Measurements from ENCODE around the gene TRIM56. TPM values are rescaled to one million over a fixed set of nuclear protein-coding genes. Genes with fewer than 3 reads are reported as not detected.

Gene TRIM56
- total and polyA plus RNA-seq, 9 of the 15 experiments (the other 6 are each of a cell fraction or from before 2014, with no cell fraction given), result 2.0 to 29.7 (median 11.6) TPM

DNA sequence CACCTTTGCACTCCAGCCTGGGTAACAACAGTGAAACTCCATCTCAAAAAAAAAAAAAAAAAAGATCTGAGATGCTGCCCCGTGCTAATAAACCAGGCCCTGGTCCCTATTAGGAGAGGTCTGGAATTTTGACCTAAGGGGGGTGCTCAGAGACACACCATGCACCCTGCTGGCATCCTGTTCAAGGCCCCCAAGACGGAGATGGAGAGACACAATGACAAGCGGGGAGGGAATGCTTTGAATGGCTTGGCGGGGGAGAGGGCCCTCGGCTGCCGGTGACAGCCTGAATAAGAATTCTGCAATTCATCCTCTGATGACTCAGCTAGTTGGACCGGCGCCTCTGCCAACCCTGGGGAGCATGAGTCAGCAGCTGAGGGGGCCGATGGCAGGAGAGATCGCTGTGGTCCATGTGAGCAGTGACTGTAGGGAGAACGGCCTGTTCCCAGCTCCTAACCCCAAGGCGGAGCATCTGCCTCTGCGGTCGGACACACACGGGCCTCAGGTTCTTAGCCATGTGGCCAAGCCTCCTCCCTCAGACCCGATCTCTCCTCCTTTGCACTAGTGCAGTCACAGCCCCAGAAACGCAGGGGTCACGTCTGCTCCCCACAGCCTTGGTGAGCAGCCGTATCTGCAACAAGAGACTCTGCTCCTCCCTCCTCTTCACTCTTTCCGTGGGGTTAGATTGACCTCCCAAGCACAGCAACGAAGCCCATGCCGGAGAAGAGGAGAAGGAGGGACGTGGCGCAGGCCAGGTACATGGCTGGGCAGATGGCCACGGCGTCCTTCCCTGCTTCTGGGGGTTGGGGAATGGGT is 14.9 kb downstream of the TRIM56 start (continued):
- TF ChIP-seq ZBTB1 (CRISPR knock-in tag; IDR thresholded peaks at IDR 0.05; ENCODE audit: borderline replicate concordance, low read depth) (no peak), PML (IDR thresholded peaks at IDR 0.05; ENCODE audit: low read length) (no peak; the same call in 1 of the 2 replicates), ELF4 (CRISPR knock-in tag; IDR thresholded peaks at IDR 0.05) (peak; percentile 57), BRD4 (IDR thresholded peaks at IDR 0.05) (0 out of 2 replicates have a peak, but pooled peaks have one; percentile 27), CCAR2 (IDR thresholded peaks at IDR 0.05; ENCODE audit: low read depth, low read length) (no peak), ZNF79 (CRISPR knock-in tag; IDR thresholded peaks at IDR 0.05; ENCODE audit: low read depth) (no peak), ZNF586 (CRISPR knock-in tag; conservative IDR thresholded peaks at IDR 0.05) (no peak), ESRRA (IDR thresholded peaks at IDR 0.05; ENCODE audit: borderline replicate concordance, low read depth) (peak; percentile 70; the same call in 1 of the 2 replicates), ZNF431 (CRISPR knock-in tag; IDR thresholded peaks at IDR 0.05) (no peak), NFIX (CRISPR knock-in tag; IDR thresholded peaks at IDR 0.05; ENCODE audit: low read depth) (no peak), CBX3 (IDR thresholded peaks at IDR 0.05; ENCODE audit: borderline replicate concordance in 1 of 2, low read length in 2 of 2) (peak in 1 of 2 experiments; percentile 72; a peak in 1 of 3 replicates), ZNF354B (CRISPR knock-in tag; IDR thresholded peaks at IDR 0.05) (no peak), BMI1 (IDR thresholded peaks at IDR 0.05; ENCODE audit: low read length) (no peak), ZNF584 (CRISPR knock-in tag; IDR thresholded peaks at IDR 0.05; ENCODE audit: low read depth) (peak; percentile 48; the same call in 1 of the 2 replicates)
- TF ChIP-seq, protein P1, sequence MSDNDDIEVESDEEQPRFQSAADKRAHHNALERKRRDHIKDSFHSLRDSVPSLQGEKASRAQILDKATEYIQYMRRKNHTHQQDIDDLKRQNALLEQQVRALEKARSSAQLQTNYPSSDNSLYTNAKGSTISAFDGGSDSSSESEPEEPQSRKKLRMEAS (CRISPR knock-in tag; IDR thresholded peaks at IDR 0.05), result peak; percentile 96
- TF ChIP-seq, protein P2, sequence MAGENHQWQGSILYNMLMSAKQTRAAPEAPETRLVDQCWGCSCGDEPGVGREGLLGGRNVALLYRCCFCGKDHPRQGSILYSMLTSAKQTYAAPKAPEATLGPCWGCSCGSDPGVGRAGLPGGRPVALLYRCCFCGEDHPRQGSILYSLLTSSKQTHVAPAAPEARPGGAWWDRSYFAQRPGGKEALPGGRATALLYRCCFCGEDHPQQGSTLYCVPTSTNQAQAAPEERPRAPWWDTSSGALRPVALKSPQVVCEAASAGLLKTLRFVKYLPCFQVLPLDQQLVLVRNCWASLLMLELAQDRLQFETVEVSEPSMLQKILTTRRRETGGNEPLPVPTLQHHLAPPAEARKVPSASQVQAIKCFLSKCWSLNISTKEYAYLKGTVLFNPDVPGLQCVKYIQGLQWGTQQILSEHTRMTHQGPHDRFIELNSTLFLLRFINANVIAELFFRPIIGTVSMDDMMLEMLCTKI (IDR thresholded peaks at IDR 0.05; ENCODE audit: partially characterized antibody), result no peak
- TF ChIP-seq, protein P3, sequence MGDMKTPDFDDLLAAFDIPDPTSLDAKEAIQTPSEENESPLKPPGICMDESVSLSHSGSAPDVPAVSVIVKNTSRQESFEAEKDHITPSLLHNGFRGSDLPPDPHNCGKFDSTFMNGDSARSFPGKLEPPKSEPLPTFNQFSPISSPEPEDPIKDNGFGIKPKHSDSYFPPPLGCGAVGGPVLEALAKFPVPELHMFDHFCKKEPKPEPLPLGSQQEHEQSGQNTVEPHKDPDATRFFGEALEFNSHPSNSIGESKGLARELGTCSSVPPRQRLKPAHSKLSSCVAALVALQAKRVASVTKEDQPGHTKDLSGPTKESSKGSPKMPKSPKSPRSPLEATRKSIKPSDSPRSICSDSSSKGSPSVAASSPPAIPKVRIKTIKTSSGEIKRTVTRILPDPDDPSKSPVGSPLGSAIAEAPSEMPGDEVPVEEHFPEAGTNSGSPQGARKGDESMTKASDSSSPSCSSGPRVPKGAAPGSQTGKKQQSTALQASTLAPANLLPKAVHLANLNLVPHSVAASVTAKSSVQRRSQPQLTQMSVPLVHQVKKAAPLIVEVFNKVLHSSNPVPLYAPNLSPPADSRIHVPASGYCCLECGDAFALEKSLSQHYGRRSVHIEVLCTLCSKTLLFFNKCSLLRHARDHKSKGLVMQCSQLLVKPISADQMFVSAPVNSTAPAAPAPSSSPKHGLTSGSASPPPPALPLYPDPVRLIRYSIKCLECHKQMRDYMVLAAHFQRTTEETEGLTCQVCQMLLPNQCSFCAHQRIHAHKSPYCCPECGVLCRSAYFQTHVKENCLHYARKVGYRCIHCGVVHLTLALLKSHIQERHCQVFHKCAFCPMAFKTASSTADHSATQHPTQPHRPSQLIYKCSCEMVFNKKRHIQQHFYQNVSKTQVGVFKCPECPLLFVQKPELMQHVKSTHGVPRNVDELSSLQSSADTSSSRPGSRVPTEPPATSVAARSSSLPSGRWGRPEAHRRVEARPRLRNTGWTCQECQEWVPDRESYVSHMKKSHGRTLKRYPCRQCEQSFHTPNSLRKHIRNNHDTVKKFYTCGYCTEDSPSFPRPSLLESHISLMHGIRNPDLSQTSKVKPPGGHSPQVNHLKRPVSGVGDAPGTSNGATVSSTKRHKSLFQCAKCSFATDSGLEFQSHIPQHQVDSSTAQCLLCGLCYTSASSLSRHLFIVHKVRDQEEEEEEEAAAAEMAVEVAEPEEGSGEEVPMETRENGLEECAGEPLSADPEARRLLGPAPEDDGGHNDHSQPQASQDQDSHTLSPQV (IDR thresholded peaks at IDR 0.05), result peak; percentile 98

All from K562 (cell line).